Lower leg skin (tissue), 4 donors: ENCODE measurements around the gene XIRP2. TPM values are rescaled to one million over a fixed set of nuclear protein-coding genes. Genes with fewer than 3 reads are reported as not detected.

Experiments
- DNase-seq, 2 donors: peaks; one replicate each; pipeline ENCODE4 v3.0.0-alpha.2; 2019; ENCODE audit warnings: low spot score in 2 of 2
- H3K4me3 ChIP-seq: fragments of 200-600 bp; sonication (generic); 2 replicates; pipeline ENCODE4 v1.5.1; 2017; ENCODE audit warnings: mild to moderate bottlenecking, low read depth; ENCODE audit not compliant: poor library complexity, severe bottlenecking
- CTCF ChIP-seq, 3 donors: fragments of 450-650 bp; IDR thresholded peaks; one replicate each; pipeline ENCODE4 v1.5.1; 2016; ENCODE audit warnings: antibody characterized with exemption in 3 of 3, mild to moderate bottlenecking in 3 of 3, moderate library complexity in 2 of 3
- POLR2A ChIP-seq, 2 donors: fragments of 450-650 bp; IDR thresholded peaks; one replicate each; pipeline ENCODE4 v1.6.1; 2016 to 2017; ENCODE audit warnings: antibody characterized with exemption in 2 of 2, mild to moderate bottlenecking in 1 of 2, moderate library complexity in 1 of 2
- WGBS, 2 donors: methylation state at CpG; one replicate each; pipeline ENCODE4 v1.1.5; 2018; 5-methylcytosine and 5-hydroxymethylcytosine counted together
- intact Hi-C: fragments of 100-400 bp; cut with DNase I; formaldehyde crosslinking; loops from one replicate; pipeline ENCODE4 v1.15.0; 2023; ENCODE audit warnings: low total_unique reads
- total RNA-seq, 4 donors: library from RNA; depleted of rRNA; stranded (reverse); fragments of >200 nt; gene quantifications; one replicate each; pipeline ENCODE4 v1.1.0, GENCODE V29; 2016

XIRP2 gene
- total RNA-seq, 4 donors from 2014 or later: 0.06 TPM; not detected in 3

DNA sequence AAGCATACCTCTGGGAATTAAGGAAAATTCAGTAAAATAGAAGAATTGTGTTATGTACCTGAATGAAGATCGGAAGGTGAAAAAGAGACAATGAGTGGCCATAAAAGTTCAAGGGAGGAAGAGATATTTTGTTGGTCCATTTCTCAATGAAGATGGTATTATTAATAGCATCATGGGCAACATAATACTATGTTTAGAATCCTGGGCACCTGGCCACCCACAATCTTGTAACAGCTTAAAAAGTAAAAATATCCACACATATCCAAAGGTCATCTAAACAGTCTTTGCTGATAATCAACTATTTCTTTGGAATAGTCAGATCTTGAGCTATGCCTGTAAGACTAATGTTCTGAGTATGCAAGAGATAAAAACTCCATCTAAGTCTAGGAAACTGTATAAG, 73.7 kb downstream of the XIRP2 start:
- 92 to 95% methylated on average over 1 of the region's 1 CpG for WGBS, 2 donors
- no peak for DNase-seq
- no peak overlapping the region for H3K4me3 ChIP-seq
- no peak for TF ChIP-seq POLR2A (IDR thresholded peaks at IDR 0.05)
- no peak for TF ChIP-seq CTCF (IDR thresholded peaks at IDR 0.05)
- intact Hi-C loops: no loop called here

GRCh38 chr2:166969486-166969885, 81.2 kb downstream of the XIRP2 start:
- TF ChIP-seq CTCF (IDR thresholded peaks at IDR 0.05) (no peak), POLR2A (IDR thresholded peaks at IDR 0.05) (no peak)
- intact Hi-C loops: no loop called here
- no peak overlapping the region for H3K4me3 ChIP-seq
- DNase-seq: no peak
- 58 to 66% methylated on average over 2 of the region's 2 CpGs for whole genome bisulfite sequencing, 2 donors

DNA sequence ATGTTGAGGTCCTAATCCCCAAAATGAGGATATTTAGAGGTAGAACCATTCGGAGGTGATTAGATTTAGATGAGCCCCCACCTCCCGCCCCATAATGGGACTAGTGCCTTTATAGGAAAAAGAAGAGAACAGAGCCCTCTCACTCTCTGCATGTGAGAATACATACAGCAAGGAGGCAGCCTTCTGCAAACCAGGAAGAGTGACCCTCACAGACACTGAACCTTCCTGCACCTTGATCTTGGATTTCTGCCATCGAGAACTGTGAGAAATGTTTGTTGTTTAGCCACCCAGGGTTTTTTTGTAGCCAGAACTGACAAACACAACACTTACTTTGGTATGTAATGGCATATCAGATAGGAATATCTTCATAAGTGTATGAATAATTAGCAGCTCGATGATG, 83.7 kb downstream of the XIRP2 start:
- TF ChIP-seq CTCF (IDR thresholded peaks at IDR 0.05): no peak
- no peak for TF ChIP-seq POLR2A (IDR thresholded peaks at IDR 0.05)
- intact Hi-C loops: no loop called here
- H3K4me3 ChIP-seq: no peak overlapping the region
- DNase-seq: no peak
- 73 to 77% methylated on average over 4 of the region's 4 CpGs for WGBS, 2 donors

- no peak overlapping the region for H3K4me3 ChIP-seq
- intact Hi-C loops: no loop called here
- no peak for DNase-seq
- TF ChIP-seq POLR2A (IDR thresholded peaks at IDR 0.05) (no peak), CTCF (IDR thresholded peaks at IDR 0.05) (no peak)
Observed at GRCh38 chr2:166972418-166972817, 84.1 kb downstream of the XIRP2 start.

DNA sequence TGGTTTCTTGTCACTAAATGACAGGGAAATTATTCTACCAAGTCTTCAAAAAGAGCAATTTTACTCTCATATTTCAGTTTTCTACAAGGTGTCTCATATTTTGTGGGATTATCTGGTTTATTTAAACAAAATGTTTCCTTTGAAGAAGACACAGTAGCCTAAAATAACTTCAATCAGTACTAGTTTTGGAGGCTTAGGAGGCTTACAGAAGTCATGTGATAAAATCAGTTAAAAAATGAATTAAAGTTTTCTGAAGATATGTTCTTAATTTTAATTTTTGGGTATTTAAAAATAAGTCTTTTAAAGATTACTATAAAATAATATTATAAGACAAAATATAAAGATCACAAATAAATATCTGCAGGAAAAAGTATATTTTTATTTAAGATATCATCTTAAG, 95.9 kb downstream of the XIRP2 start:
- no peak for DNase-seq
- intact Hi-C loops: no loop called here
- no peak for TF ChIP-seq CTCF (IDR thresholded peaks at IDR 0.05)
- no peak for TF ChIP-seq POLR2A (IDR thresholded peaks at IDR 0.05)
- no peak overlapping the region for H3K4me3 ChIP-seq

- no peak overlapping the region for H3K4me3 ChIP-seq
- TF ChIP-seq POLR2A (IDR thresholded peaks at IDR 0.05) (no peak), CTCF (IDR thresholded peaks at IDR 0.05) (no peak)
- intact Hi-C loops: no loop called here
- no peak for DNase-seq
Observed at GRCh38 chr2:166984797-166985196, 96.5 kb downstream of the XIRP2 start.
